NCI-H345 (cell line): Measurements from ENCODE around the gene LMAN2.
A peak's percentile ranks its signal among the peaks of the same experiment; 100 is the strongest.

Experiments
- DNase-seq: peaks from one replicate; lab custom pipeline; 2025; lab: John Stamatoyannopoulos, UW

The LMAN2 gene

DNA sequence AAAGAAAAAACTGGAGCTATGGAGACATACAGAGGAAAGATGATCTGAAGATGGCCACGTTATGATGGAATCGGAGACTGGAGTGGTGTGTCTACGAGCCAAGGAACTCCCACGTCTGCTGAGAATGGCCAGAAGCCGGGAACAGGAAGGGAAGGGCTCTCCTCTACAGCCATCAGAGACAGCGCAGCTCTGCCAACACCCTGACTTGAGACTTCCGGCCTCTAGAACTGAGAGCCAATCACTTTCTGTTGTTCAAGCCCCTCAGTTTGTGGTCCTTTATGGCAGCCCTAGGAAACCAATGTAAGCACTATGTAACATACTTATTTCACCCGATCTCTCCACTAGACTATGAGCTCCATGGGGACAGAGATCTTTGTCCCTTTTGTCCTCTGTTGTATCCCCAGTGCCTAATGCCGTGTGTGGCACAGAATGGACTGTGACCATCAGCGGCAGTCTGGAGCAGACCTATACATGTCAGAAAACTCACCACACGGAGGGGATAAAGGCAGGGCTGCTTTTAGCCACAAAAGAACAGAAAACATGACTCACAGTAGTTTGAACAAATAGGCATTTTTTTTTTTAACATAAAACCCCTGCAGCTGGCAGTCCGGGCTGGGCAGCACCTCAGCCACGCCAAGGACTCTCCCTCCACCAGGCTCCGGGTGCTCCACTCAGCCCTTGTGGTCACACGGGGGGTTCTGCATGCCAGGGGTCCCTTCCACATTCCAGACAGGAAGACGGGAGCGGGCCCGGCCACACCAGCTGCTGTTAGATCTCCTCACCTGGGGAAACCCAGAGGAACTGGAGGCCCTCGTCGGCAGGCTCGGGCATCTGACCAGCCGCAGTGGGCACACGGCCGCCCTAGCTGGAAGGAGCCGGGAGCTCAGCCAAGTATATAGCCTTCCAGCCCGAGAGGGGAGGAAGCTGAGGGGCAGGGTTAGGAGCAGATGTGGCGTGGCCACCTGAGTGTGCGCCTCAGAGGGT is 23.6 kb downstream of the LMAN2 start:
- no peak for DNase-seq

DNA sequence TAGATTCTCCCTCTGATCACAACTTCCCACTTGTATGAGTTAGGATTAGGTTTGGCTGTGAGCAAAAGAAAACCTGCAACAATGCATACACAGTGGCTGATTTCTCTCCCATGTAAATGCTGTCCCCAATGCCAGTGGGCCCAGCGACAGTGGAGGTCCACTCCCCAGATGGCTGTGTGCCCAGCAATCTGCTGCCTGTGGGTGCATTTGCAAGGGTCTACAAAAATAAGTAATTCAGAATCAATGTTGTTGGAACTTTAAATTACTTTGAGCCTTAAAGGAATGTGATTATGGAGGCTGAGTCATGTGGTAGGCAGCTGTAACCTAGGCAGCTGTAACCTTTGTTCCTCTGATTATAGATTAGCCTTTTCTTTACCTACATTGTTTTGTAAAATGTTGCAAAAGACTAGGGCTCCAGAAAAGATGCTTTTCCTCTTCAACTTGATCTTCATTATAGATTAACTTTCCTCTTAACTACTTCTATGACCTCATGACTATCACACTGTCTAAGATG is 25.5 kb downstream of the LMAN2 start:
- no peak for DNase-seq

DNA sequence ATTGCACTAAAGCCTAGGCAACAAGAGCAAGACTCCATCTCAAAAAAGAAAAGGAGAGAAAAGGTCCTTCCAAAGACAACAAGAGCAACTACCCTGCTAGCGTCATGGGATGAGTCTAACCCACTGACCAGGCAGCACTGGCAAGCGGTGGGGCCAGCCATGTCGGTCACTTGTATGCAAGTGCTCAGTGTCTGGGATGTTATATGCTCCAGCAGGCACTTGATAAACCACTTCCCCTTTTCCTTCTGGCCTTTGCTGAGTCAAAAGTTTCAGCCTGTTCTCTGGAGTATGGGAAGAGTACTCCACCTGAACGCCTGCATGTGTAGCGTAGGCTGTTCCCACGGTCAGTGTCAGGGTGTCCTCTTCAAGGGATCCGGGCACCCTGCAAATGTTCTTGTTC is 30.6 kb downstream of the LMAN2 start:
- DNase-seq = no peak

DNA sequence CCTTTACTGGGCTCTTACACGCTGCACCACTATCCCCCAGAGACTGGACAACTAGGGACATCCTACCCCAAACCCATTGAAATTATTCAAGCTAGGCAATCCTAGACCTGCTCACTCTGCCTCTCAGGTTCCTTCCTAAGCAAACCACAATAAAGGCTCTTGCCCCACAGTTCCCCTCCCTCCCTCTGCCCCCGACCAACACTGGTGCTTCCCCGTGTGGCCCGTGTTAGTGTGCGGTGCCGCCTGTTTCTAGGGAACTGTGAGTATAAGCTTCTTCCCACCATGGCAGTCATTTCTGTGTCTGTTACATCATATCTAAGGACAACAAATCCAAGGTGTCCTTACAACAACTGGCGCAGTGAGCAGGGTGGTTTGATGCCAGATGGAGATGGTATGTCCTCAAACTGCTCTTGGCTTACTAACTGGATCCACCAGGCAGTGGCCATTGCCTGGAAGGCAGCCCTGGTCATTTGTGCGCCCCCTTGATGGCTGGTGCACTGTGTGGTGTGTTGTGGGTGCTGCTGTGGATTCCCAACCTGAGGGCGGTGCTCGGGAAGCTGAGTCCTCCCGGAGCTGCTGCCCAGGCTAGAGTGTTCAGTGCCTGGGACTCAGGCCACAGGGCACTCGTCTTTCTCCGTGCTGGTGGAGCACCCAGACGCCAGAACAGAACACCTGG is 31.4 kb downstream of the LMAN2 start:
- no peak for DNase-seq

DNA sequence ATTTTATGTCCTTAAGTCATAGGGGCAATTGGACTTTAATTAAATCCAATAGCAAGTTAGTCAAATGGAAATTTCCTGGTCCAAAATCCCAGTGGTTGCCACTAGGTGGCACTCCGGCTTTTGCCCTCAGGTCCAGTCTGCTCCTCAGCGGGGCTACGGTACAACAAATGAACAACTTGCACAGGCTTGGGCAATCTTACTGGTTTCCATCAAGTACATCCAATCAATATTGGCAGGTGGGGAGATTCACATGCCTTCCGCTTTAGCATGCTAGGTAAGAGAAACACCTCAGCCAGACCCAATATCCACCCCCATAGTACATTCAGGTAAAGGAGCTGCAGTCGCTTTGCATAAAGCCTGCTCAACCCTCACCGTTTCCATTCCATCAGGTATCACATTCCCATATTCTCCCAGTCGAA is 33.5 kb downstream of the LMAN2 start:
- peak; percentile 62 for DNase-seq

DNA sequence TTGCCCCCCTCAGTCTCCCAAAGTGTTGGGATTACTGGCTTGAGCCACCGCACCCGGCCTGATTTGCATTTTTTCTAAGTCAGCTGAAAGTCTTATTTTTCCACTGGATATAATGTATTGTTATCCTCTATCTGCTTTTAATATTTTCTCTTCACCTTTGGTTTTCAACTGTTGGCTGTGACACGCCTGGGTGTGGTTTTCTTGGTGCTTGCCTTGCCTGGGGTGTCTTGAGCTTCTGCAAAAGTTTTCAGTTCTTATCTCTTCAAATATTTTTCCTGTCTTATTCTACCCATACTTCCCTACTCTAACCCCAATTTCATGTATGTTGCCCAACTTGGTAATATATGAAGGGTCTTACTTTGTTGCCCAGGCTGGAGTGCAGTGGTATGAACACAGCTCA is 35.5 kb downstream of the LMAN2 start:
- DNase-seq = no peak

DNA sequence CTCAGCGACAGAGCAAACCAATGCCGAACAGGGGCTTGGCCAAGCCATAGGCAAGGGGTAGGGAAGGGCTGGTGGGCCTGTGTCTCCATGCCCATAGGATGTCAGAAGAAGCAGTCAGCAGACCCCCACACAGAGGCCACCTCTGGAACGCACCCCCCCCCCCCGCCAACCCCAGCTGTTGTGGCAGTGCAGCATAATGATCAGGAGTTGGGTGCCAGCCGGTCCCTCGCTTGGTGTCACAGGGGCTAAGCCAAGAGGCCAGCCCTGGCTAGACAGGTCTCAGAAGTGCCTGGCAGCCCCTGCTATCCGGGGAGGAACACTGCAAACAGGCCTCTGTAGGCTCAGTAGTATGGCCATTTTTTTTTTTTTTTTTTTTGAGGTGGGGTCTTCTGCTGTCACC is 36.1 kb downstream of the LMAN2 start:
- DNase-seq = no peak

DNA sequence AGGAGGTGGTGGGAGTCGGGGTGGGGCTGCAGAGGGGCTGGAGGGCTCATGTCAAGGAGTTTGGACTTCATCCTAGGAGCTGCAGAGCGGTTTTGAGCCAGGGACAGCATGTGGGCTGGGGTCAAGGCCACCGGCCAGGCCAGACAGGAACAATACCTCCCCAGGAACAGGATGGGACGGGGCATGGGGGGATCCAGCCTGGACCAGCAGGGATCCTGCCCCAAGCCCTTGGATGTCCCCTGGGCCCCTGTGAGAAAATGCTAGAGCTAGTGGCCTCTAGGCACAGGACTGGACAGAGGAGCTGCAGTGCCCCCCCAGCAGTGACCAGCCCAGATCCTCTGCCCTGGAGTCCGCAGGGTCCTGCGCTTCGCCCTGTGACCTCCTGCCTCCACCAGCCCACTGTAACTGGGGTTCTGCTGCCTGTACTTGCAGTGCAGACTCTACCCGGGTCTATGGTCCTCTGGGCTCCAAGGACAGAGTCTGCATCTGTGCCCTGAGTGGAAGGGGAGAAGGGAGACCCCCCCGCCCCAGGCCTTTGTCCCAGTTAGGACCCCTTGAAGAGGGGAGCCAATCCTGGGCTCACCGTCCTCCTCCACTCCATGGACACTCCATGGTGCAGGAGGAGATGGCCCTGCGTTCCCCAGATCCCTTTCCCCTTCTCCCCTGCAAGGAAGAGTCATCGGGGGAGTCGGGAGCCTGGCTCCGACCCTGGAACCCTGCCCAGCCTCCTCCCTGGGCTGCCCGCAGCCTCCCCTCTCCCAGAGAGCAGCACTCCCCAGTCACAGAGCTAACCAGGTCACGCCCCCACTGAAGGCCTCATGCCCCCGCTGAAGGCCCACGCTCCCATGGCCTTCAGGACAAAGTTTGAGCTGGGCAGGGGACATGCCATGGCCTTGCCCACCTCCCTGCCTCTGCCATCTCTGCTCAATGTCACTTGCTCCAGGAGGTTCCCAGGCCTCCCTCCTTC is 36.8 kb downstream of the LMAN2 start:
- DNase-seq = no peak

DNA sequence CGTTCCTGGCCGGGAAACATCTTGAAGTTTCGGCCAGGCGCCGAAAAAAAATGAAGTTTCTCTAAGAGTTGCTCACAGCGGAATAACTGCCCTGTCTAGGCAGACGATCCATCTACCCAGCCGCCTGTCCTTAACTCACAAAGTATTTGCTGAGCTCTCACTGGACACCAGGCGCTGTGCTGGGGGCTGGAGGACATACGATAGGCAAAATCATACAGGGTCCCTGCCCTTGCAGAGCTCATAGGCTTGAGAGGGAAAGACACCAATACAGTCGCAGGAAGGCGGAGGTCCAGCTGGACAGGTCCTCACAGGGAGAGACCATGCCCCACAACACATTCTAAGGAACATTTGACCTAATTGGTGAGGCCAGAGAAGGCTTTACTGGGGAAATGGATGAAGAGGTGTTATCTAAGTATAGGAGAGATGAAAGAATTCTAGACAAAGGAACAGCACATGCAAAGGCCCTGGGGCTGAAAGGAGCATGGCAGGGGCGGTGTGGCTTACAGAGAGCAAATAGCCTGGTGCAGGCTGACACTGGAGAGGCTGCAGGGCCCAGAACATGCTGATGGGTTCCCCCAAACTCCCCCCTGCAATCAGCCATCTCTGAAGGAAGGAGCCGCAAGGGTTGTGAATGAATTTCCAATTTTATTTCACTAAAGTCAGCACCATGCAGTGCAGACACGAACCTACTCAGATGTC is 37.8 kb downstream of the LMAN2 start:
- DNase-seq = no peak

DNA sequence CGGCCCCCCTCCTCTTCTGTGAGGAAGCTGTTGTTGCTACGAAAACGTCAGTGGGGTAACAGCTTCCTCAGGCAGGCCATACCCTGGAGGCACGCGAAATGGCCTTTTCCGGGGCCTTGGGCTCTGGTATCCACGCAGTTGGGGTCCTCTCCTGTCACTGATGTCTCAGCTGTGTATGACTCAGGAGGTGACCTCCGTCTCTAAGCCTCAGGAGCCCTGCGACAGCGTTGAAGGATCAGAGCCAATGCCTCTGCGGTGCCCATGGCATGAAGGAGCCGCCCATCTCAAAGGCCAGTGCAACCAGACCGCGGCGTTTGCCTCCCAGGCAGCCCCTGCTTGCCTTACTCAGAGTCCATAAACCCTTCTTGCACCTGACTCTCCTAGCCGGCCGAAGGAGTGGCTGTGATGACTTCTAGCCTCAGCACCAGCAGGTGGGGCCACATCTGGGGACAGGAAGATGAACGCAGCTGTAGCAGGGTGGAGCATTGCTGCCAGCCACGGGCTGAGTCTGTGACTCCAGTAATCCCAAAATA is 38.8 kb downstream of the LMAN2 start:
- DNase-seq = peak; percentile 29

DNA sequence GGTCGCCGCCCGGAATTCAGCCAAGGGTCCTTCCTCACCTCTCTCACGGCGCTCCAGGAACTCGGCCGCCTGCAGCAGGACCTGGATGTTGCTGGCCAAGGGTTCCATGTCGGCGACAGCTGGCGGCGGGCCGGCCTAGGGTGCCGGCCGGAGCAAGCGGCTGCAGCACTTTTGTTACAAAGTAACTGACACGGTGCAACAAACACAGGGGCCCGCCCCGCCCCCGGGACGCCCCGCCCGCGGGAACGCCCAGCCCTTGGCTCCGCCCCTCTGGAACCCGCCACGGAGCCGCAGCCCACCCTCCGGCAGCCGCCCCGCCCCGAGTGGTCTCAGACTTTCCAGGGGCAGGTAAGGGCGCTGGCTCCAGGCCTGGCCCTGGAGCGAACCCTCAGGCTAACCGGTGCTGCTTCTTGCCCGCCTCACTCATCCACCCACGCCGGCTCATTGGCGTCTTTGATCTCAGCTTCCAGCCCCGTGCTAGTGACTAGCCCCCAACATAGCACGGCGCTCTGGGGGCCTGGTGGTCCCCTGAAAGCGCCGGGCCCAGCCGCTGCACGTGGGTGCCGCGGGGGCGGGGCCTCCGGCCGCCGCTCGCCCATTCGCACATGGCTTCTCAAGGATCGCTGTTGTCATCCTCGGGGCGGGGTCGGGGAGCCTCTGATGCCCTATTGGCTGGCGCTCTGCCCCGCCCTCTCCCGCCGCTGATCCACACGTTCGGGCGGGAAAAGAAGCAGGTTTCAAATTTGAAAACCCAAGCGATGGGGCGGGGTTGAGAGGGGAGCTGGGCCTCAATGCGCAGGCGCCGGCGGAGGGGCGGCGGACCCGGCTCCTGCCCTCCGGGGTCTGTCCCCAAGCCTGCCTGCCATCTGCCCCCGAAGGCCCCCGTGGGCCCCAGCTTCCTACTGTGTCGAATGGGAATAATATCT is 39.5 kb downstream of the LMAN2 start, which contains the start of gene MXD3:
TSS of gene MXD3 (minus strand) at position 176 of the 926 bp plus-strand sequence. CDS start at position 108, 68 bp downstream.
- DNase-seq = peak; percentile 99

DNA sequence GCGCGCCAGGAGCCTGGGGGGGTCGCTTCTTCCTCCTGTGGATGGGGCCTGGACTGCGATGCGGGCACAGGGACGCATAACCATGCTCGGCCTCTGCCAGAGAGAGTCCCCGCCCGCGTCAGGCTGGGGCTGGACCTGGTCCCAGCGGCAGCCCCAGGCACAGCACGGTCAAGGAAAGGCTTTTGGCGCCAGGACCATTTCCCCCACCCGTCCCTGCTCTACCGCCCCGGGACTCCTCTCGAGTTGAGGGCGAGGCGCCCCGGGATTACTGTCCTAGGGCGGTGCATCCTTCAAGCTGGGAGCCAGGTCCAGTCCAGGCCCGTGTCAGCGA is 40.1 kb downstream of the LMAN2 start:
- no peak for DNase-seq

DNA sequence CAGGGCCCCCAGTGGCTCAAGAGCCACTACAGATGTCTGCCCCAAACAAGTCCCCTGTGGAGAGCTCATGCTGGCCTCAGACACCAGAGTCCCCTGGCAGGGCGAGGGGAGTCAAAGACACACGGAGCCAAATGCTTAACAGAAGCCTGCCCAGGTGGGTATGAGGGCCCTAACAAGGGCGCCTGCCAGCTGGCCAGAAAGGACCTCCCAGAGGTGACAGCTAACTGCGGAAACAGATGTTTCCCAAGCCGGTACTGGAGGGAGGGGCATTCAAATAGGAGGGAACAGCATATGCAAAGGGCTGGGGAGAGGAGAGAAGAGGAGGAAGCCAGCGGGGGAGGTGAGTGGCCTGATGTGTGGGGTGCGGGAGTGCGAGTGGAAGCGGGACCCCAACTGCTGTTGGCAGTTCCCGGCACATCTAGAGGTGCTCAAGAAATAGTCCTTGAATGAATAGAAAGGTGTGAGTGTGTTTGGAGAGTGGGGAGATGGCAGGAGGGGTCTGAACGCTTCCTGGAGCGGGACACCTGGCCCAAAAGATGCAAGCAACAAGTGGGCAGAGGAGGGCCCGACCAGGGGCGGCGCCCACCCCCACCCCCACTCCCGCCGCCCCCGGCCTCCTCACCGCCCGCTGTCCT is 40.6 kb downstream of the LMAN2 start:
- DNase-seq = peak; percentile 55

DNA sequence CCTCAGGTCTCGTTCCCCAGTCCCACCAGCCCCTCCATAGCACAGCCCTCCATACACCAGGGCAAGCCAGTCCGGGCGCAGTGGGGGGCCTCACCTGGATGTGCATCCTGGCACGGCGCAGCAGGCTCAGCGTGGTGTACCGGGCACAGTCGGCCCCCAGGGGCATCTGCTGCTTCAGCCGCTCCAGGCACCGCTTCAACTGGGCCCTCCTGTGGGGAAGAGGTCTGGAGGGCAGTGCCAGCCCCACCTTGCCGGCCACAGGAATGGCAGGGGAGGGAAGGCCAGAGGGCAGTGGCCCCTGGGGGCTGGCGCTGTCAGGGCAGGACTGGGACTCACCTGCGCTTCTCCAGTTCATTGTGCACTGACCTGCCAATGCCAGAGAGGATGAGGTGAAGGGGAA is 41.1 kb downstream of the LMAN2 start:
- peak; percentile 70 for DNase-seq

DNA sequence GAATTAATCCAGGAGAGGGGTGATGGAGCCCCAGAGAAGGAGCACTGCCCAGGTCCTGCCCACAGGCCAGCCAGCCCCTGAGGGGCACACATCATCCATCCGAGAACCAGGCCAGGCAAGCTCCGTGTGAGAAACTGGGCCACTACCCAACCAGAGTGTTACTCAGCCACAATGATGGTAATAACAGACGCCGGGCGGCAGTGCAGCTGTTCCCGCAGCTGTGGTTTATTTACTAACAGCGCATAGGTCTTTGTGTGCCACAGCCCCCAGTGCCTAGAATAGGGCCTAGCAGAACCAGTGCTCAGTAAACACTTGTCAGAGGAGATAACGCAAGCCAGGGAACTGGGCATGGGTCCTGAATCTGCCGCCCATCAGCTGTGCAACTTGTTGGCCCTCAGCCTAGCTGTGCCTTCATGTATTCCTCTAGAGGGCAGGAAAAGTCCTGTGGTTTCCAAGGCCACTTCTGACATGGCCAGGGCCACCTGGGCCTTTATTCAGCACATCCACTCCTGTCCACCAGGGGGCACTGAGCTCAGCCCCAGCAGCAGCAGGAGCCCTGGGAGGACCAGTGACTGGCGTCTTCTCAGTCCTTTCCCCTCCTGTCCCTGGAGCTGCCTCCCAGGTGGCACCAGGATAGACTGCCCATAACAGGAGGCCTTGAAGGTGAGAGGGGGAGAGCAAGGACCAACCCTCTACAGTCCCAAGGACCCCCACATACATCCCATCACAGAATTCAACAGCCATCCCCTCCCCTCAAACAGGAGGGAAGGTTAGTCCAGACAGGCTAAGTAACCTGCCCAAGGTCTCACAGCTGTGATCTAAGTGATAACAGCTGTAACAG is 41.9 kb downstream of the LMAN2 start:
- peak; percentile 85 for DNase-seq

DNA sequence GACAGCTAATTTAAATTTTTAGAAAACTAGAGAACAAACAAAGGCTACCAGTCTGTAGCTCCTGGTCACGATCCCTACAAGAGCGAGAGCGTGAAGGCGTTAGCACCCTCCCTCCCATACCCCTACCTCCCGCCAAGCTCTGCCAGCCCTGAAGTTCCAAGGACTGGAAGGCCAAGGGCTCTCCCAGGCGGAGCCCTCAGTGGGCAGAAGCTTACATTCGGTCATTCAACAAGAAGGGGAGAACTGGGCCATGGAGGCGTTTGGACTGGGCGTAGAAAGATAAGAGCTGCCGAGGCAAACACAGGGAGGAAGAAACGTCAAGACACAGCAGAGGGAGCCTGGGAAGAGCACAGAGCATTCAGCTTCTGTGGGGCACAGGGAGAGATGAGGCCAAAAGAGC is 42.7 kb downstream of the LMAN2 start:
- no peak for DNase-seq

DNA sequence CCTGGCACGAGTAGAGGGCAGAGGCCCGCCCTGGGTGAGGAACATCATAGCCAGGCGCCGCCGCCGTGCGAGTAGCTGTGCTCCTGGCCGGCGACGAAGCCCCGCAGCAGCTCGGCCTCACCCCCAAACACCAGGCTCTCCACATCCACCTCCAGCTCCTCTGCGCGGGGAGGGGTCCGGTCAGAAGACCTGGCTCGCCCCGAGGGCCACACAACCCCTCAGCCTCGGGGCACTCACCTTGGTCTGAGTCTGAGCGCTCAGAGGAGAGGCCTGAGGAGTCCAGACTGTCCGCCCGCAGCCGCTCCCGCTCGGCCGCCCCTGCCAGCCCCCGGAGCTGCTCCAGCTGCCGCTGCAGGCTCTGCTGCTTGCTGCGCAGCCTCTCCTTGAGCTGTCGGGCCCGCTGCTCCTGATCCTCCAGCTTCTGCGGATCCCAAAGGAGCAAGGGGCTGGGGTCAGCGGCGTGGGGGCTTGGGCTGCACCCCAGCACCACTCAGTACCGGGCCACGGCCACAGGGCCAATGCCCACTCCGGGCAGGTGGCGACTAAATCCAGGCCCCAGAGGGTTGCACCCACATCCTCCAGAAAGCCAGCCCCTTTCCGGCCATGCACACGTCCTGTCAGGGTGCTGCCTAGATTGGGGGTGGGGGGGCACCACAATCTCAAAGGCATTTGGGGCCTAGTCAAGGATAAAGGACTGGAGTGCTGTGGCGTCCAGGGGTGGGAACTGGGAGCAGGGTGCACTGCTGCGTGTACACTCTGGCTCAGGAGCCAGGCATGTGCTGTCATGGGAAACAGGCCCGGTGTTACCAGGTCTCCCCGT is 43.7 kb downstream of the LMAN2 start:
- DNase-seq = no peak
